Sigmoid colon (tissue), 4 donors: Measurements from ENCODE around the gene GUCY2C.
A peak's percentile ranks its signal among the peaks of the same experiment; 100 is the strongest.

Experiments
- EP300 ChIP-seq, 4 donors: sonication (generic); formaldehyde crosslinking; IDR thresholded peaks; one replicate each; pipeline ENCODE4 v1.6.1; 2017; ENCODE audit warnings: antibody characterized with exemption in 4 of 4
- POLR2A ChIP-seq, 2 donors: fragments of 450-650 bp; IDR thresholded peaks; one replicate each; pipeline ENCODE4 v1.6.1; 2016; ENCODE audit warnings: antibody characterized with exemption in 2 of 2, mild to moderate bottlenecking in 2 of 2, moderate library complexity in 2 of 2
- POLR2AphosphoS5 ChIP-seq, 4 donors: sonication (generic); formaldehyde crosslinking; IDR thresholded peaks; one replicate each; pipeline ENCODE4 v1.6.1; 2017; ENCODE audit warnings: antibody characterized with exemption in 4 of 4
- TF ChIP-seq, protein P1 (sequence below), 4 experiments: fragments of 450-650 bp in 3 of 4; fragments of 200-600 bp in 1 of 4; IDR thresholded peaks; one replicate each; pipeline ENCODE4 v1.5.1; 2016 to 2019; ENCODE audit warnings: antibody characterized with exemption in 4 of 4, mild to moderate bottlenecking in 3 of 4, moderate library complexity in 2 of 4

DNA sequence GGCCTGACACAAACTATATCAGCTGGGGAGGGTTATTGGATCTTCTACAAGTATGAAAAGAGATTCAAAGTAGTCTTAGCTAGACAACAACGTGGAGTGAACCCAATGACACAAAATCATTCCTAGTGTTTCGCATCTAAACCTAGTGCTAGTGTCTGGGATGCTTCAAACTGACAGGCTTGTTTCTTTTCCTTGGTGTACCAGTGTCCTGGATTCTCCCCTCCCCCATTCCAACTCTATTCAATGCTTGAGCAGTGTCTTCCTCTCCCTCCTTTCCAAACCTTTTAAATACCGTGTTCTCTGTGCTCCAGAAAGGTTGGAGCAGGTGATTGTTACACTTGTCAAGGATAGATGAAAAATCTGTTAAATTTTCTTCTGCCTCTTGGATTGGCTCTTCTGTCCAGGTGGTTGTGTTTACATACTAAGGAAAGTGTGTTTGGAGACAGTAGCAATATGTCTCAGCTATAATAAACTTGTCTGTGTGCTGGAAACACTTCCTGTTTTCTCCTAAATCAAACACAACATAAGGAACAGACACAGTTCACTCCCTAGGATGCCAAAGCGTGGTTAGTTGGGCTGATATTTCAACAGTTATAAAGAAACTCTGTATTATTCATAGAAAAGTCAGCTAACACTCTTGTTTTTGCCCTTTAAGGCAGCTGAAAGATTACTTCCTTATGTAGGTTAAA lies 14.4 kb upstream of the GUCY2C start:
- TF ChIP-seq, protein P1, sequence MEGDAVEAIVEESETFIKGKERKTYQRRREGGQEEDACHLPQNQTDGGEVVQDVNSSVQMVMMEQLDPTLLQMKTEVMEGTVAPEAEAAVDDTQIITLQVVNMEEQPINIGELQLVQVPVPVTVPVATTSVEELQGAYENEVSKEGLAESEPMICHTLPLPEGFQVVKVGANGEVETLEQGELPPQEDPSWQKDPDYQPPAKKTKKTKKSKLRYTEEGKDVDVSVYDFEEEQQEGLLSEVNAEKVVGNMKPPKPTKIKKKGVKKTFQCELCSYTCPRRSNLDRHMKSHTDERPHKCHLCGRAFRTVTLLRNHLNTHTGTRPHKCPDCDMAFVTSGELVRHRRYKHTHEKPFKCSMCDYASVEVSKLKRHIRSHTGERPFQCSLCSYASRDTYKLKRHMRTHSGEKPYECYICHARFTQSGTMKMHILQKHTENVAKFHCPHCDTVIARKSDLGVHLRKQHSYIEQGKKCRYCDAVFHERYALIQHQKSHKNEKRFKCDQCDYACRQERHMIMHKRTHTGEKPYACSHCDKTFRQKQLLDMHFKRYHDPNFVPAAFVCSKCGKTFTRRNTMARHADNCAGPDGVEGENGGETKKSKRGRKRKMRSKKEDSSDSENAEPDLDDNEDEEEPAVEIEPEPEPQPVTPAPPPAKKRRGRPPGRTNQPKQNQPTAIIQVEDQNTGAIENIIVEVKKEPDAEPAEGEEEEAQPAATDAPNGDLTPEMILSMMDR (IDR thresholded peaks at IDR 0.05) = no peak
- TF ChIP-seq POLR2A (IDR thresholded peaks at IDR 0.05) (no peak), EP300 (IDR thresholded peaks at IDR 0.05) (no peak), POLR2AphosphoS5 (IDR thresholded peaks at IDR 0.05) (peak; percentile 46 to 86 (median 77))
